Breast epithelium (tissue), 3 donors: ENCODE results near the gene TTC7B.

Experiments used
- POLR2AphosphoS5 ChIP-seq, 3 donors: sonication (generic); formaldehyde crosslinking; IDR thresholded peaks; one replicate each; pipeline ENCODE4 v1.6.1; 2017; ENCODE audit warnings: antibody characterized with exemption in 3 of 3
- TF ChIP-seq, protein P1 (sequence below), 3 donors: fragments of 450-650 bp; IDR thresholded peaks; one replicate each; pipeline ENCODE4 v1.5.1; 2016 to 2017; ENCODE audit warnings: antibody characterized with exemption in 3 of 3, mild to moderate bottlenecking in 3 of 3, moderate library complexity in 3 of 3

DNA sequence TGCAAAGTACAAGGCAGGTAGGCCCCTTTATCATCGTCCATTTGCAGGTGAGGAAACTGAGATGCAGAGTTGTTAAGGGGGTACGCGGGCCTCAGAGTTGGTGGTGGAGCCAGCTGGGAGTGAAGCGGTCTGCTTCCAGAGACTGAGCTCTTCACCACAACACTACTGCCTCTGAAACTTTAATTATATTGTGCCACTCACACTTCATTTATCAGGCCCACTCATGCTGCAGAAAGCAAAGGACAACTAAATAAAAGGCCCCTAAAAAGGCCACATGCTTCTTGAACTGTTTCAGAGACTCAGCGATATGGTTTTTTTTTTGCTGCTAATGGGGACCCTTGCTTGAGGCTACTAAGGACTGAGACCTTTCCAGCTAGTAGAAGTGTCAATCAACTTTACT lies 153.1 kb downstream of the TTC7B start:
- TF ChIP-seq POLR2AphosphoS5 (IDR thresholded peaks at IDR 0.05), result no peak
- TF ChIP-seq, protein P1, sequence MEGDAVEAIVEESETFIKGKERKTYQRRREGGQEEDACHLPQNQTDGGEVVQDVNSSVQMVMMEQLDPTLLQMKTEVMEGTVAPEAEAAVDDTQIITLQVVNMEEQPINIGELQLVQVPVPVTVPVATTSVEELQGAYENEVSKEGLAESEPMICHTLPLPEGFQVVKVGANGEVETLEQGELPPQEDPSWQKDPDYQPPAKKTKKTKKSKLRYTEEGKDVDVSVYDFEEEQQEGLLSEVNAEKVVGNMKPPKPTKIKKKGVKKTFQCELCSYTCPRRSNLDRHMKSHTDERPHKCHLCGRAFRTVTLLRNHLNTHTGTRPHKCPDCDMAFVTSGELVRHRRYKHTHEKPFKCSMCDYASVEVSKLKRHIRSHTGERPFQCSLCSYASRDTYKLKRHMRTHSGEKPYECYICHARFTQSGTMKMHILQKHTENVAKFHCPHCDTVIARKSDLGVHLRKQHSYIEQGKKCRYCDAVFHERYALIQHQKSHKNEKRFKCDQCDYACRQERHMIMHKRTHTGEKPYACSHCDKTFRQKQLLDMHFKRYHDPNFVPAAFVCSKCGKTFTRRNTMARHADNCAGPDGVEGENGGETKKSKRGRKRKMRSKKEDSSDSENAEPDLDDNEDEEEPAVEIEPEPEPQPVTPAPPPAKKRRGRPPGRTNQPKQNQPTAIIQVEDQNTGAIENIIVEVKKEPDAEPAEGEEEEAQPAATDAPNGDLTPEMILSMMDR (IDR thresholded peaks at IDR 0.05), result no peak
